ENCODE data around the gene HID1.

DNA sequence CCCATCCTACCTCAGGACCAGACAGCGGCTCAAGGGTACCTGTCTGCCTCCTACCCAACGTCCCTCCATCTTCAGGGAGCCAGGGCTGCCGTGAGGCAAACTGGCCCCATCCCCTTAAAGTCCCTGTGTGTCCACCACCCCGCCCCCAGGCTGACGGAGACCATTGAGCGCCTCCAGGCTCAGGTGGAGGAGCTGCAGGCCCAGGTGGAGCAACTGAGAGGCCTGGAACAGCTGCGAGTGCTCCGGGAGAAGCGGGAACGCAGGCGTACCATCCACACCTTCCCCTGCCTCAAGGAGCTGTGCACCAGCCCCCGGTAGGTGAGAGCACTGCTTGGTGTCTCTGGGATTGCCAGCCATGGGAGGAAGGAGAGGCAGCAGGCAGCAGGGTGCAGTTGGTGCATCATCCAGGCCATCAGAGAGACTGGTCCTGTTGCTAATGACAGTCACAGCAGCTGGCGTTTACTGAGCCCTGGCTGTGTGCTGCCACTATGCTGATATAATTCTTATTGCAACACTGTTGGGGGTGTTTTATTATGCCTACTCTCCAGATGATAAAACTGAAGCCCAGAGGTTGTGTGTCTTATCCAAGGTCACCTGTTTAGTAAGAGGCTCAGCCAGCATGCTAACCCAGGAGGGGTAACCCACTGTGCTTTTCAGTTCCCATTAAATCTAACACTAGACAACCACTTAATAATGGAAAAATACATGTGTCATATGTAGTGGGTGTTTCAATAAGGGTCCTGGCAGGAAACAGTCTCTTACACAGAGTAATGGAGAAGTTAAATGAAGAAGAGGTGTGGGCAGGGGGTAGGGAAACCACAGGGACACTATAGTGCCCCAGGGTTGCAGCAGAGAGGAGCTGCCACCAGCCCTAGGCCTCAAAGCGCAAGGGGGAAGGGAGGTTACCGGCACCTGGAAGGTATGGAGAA, 29.6 kb upstream of the HID1 start:
- TF ChIP-seq, protein P1, sequence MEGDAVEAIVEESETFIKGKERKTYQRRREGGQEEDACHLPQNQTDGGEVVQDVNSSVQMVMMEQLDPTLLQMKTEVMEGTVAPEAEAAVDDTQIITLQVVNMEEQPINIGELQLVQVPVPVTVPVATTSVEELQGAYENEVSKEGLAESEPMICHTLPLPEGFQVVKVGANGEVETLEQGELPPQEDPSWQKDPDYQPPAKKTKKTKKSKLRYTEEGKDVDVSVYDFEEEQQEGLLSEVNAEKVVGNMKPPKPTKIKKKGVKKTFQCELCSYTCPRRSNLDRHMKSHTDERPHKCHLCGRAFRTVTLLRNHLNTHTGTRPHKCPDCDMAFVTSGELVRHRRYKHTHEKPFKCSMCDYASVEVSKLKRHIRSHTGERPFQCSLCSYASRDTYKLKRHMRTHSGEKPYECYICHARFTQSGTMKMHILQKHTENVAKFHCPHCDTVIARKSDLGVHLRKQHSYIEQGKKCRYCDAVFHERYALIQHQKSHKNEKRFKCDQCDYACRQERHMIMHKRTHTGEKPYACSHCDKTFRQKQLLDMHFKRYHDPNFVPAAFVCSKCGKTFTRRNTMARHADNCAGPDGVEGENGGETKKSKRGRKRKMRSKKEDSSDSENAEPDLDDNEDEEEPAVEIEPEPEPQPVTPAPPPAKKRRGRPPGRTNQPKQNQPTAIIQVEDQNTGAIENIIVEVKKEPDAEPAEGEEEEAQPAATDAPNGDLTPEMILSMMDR (IDR thresholded peaks at IDR 0.05), result no peak
- TF ChIP-seq POLR2A (IDR thresholded peaks at IDR 0.05), result no peak
